Stimulated activated CD8-positive, alpha-beta memory T cell treated with anti-CD3 and anti-CD28 coated beads, Interleukin-12 subunit alpha, Interleukin-12 subunit beta, amount 100 ng/mL, for 24 hours (primary cell): ENCODE results near the gene TSR1.

Experiments used
- DNase-seq: peaks from one replicate; pipeline ENCODE4 v3.0.0-alpha.2; 2020; ENCODE audit errors: extremely low read depth

Gene TSR1

GRCh38 chr17:2369039-2369438 is 32.8 kb upstream of the TSR1 start:
- DNase-seq: no peak

DNA sequence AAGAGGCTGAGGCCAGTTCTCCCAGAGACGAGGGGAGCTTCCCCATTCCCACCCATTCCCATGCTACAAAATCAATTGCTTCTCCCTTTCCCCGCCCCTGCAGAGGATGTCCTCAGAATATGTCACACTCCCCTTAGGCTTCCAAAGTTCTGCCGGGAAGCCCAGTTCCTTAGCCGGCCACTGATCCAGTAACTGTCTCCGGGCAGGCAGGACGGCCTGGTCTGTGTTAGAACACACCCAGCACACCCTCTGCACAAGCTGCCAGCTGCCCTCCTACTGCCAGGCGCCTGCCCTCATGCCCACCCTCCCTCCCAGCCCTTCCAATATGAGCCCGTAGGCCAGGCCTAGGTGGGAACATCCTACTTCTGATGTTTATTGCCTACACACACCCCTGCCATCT is 32.1 kb upstream of the TSR1 start:
- DNase-seq: no peak

GRCh38 chr17:2366747-2367494 is 30.7 kb upstream of the TSR1 start:
- DNase-seq: no peak

DNA sequence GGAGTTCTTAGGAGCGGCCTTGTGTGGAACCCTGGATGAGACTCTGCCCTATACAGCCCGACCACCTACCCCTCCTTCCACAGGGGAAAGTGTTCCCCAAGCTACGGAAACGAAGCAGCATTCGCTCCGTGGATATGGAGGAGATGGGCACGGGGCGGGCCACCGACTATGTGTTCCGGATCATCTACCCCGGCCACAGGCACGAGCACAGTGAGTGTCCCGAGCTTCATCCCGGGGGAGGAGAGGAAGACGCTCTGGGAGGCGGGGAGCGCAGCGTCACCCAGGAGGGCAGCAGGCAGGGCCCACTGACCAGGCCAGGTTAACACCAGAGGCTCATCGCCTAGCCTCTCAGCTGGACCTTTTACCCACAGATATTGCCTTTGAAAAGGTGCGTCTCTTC is 28.9 kb upstream of the TSR1 start:
- DNase-seq: no peak

- no peak for DNase-seq
These were observed 28.5 kb upstream of the TSR1 start for GRCh38 chr17:2364763-2365116.

DNA sequence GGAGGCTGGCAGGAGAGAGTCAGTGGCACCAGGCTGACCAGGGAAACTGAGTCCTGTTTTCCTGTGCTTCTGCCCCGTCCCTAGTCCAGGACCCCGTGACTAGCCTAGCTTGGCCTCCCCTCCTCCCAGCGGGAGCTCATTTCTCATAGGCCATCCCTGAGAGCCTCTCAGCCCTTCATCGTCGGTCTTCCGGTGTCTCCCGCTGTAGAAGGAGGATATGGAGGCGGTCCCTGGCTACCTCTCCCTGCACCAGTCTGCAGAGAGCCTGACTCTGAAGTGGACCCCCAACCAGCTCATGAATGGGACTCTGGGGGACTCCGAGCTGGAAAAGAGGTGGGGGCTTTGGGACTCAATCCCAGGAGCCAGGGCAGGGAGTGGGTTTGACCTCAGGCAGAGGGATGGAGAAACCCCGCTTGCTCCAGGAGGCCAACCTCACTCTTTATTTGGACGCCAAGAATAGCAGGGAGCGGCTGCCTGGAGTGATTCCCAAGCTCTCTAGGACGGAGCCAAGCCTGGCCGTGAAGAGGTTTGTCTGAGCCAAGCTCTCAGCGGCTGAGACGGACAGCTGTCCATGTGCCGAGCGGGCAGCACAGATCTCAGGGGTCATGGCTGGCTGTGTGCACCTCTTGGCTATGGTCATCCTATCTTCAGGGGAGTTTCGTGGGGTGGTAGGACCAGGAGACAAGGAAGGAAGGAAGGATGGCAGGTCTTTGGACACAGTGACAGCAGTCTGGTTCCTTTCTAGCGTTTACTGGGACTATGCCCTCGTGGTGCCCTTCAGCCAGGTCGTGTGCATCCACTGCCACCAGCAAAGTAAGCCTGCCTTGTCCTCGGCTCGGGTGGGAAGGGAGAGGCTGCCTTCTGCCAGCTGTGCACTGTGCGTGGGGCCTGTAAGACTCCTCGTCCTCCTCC is 27.9 kb upstream of the TSR1 start:
- no peak for DNase-seq

DNA sequence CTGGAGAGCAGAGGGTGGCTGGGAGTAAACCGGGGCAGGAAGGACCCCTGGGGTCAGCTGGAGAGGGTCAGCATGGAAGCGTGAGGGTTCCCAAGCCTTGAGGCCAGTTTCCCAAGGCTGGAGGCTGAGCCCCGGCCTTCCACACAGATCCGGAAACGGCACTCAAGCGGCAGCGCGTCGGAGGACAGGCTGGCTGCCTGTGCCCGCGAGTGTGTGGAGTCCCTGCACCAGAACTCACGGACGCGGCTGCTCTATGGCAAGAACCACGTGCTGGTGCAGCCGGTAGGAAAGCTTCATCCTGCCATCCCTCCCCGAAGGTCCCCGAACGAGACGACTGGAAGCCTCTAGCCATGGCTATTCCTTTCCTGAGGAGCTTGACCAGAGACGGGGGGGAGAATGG is 27.1 kb upstream of the TSR1 start:
- no peak for DNase-seq

DNA sequence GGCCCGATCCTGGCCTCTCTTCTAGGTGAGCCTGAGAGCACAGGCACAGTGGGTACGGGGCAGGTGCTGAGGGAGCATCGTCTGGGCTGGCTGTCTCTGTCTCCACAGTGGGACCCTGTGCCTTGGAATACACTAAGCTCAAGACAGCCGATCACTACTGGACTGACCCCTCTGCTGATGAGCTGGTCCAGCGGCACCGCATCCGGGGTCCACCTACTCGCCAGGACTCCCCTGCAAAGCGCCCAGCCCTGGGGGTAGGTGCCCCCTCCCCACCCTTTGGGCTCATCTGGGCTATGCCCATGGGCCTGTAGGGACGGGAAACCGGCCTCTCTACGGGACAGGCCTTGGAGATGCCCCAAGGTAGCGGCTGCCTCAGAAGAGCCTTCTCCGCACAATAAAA is 26.6 kb upstream of the TSR1 start:
- no peak for DNase-seq

DNA sequence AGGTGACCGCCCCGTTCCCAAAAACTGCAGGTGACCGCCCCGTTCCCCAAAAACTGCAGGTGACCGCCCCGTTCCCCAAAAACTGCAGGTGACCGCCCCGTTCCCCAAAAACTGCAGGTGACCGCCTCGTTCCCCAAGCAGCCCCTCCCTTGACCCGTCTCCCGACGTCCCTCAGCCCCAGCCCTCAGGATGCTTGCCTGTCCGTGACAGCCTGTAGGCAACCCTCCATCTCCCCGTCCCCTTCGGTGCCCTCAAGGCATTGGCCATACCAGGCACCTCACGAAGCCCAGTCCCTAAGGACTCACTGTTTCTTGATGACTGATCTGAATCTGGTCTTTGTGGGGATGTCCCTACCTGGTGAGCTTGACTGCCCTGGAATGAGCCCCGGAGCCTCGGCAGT is 26.2 kb upstream of the TSR1 start:
- no peak for DNase-seq

DNA sequence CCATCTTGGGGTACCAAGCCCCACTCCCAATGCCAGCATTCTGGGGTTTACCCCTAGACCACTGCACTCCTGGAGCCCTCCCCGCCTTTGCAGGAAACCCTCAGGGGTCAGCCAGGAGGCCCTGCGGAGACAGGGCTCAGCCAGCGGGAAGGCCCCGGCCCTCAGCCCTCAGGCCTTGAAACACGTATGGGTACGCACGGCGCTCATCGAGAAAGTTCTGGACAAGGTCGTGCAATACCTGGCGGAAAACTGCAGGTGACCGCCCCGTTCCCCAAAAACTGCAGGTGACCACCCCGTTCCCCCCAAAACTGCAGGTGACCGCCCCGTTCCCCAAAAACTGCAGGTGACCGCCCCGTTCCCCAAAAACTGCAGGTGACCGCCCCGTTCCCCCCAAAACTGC is 25.8 kb upstream of the TSR1 start:
- no peak for DNase-seq

- DNase-seq: no peak
These were observed 24.9 kb upstream of the TSR1 start for GRCh38 chr17:2361010-2361760.

DNA sequence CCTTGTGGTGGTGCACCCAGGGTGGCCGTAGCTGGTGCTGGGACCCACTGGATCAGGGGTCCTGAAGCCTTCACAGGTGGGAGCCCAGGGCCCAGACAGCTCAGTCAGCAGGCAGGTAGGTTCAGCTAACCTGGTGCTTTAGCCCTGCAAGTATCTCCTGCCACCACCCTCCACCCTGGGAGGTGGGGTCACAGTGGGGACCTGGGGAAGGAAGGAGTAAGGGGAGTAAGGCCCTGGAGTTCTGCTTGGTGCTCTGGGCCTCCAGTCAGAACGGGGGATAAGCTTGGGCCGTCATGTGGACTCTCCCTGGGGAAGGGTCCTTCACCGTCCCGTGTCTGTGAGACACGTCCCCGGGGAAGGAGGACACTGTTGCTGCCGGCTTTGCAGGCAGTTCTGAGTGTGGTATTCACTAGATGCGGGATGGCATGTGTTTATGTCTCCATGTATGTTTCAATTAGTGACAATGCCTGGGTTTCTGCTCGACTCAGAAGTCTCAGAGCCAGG is 21.7 kb upstream of the TSR1 start:
- DNase-seq: no peak

DNA sequence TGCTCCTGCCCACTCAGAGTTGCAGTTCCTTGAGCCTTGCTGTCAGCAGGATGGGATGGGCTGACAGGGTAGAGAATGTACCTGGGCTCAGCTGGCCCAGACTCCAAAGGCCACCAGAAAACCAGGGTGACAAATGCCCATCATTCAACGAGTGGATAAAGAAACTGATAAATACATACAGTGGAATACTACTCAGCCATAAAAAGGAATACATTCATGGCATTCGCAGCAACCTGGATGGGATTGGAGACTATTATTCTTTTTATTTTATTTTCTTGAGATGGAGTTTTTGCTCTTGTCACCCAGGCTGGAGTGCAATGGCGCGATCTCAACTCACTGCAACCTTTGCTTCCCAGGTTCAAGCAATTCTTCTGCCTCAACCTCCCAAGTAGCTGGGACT is 21.0 kb upstream of the TSR1 start:
- no peak for DNase-seq

GRCh38 chr17:2354311-2354710 is 18.1 kb upstream of the TSR1 start:
- DNase-seq: no peak

- DNase-seq: no peak
These were observed 15.0 kb upstream of the TSR1 start for GRCh38 chr17:2351269-2351668.

- DNase-seq: no peak
These were observed 11.8 kb upstream of the TSR1 start for GRCh38 chr17:2347805-2348685.

- DNase-seq: no peak
These were observed 10.2 kb upstream of the TSR1 start for GRCh38 chr17:2346475-2346874.

GRCh38 chr17:2344528-2344927 is 8.3 kb upstream of the TSR1 start:
- no peak for DNase-seq

DNA sequence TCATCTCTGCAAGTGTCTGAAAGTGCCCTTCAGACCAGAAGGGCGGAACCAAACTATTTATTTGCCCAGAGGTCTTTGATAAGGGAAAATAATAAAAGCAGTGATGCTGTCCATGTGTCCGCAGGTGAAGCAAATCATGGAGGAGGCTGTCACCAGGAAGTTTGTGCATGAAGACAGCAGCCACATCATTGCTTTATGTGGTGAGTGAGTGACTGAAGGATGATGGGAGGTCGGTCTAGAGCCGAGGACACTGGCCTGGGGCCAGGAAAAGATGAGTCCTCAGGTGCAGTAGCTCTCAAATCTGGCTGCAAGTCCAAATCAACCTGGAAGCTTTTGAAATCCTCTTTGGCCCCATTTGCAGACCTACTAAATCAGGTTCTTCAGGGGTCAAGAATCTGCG is 7.2 kb upstream of the TSR1 start:
- DNase-seq: no peak

- DNase-seq: no peak
These were observed 2.0 kb upstream of the TSR1 start for GRCh38 chr17:2338315-2338657.

DNA sequence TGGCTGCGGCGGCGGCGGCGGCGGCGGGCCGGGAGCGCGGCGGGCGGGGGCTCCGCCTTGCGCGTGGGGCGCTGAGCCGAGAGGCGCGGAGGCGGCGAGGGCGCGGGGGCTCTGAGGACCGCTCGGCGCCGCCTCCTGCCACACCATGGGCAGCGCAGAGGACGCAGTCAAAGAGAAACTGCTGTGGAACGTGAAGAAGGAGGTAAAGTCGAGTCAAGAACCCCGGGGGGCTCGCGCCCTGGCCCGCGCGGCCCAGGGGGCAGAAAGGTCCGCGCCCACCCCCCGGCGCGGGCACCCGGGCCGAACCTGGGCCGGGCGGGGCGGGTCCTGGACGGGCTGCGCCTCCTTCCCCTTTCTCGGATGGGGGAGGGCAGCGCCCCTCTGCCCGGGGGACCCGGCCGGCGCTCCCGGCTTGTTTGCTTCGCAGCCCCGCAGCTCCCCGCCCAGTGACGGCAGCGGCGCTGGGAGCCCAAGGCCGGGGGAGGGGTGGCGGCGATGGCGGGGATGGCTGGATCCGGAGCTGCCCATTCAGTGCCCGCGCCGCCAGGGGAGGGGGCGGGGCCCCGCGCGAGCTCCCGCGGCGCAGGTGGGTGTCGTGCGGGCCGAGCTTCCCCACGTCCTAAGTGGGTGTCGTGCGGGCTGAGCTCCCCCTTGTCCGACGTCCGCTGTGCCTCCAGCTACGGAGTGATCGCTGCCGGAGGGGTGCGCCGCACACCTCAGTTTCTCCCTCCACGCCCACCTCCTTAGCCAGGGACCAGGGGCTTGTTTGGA is 1.5 kb upstream of the TSR1 start:
- DNase-seq: no peak
